ENCODE measurements around the gene MIER2.

Gene MIER2

DNA sequence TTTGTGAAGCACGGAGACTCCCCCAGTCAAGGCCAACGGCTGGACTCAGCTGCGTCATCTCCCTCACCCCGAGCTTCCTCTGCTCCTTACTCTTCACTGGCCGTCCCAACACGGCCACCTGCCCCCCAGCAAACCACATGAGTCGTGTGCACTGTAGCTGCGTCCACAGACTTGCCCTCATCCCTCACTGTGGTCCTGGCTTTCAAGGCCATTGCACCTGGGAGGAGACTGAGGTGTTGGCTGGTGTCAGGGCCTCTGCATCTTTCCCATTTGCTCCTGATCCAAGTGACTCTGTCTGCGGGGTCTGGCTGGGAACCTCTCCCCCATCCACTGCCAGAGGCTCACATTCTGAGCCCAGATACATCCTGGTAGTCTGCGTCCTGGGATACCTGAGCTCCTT, 64.9 kb downstream of the MIER2 start:
- DNase-seq (ENCODE audit: low read depth): no peak
- H3K4me3 ChIP-seq (ENCODE audit: low read length): no peak overlapping the region
- TF ChIP-seq, protein P1, sequence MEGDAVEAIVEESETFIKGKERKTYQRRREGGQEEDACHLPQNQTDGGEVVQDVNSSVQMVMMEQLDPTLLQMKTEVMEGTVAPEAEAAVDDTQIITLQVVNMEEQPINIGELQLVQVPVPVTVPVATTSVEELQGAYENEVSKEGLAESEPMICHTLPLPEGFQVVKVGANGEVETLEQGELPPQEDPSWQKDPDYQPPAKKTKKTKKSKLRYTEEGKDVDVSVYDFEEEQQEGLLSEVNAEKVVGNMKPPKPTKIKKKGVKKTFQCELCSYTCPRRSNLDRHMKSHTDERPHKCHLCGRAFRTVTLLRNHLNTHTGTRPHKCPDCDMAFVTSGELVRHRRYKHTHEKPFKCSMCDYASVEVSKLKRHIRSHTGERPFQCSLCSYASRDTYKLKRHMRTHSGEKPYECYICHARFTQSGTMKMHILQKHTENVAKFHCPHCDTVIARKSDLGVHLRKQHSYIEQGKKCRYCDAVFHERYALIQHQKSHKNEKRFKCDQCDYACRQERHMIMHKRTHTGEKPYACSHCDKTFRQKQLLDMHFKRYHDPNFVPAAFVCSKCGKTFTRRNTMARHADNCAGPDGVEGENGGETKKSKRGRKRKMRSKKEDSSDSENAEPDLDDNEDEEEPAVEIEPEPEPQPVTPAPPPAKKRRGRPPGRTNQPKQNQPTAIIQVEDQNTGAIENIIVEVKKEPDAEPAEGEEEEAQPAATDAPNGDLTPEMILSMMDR (conservative IDR thresholded peaks at IDR 0.05; ENCODE audit: low read length): no peak

DNA sequence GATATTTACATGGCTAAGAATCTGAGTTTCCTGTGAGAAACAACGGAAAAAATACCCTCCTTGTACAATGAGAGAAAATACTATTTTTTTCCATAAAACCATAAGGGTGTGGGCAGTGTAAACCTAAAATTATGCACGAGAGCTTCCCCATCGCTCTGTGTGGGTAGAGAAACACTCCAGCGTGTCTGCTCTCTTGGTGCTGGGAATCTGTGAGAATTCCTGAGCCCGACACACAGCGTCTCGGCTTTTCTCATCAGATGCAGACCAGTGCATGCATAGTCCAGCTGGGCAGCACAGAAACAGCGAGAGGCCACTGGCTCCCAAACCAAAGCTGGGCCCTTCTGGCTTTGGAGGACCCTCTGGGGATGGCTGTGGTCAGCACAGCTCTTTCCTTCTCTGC, 65.4 kb downstream of the MIER2 start:
- DNase-seq (ENCODE audit: low read depth): no peak
- TF ChIP-seq, protein P1 (conservative IDR thresholded peaks at IDR 0.05; ENCODE audit: low read length): no peak
- H3K4me3 ChIP-seq (ENCODE audit: low read length): no peak overlapping the region

DNA sequence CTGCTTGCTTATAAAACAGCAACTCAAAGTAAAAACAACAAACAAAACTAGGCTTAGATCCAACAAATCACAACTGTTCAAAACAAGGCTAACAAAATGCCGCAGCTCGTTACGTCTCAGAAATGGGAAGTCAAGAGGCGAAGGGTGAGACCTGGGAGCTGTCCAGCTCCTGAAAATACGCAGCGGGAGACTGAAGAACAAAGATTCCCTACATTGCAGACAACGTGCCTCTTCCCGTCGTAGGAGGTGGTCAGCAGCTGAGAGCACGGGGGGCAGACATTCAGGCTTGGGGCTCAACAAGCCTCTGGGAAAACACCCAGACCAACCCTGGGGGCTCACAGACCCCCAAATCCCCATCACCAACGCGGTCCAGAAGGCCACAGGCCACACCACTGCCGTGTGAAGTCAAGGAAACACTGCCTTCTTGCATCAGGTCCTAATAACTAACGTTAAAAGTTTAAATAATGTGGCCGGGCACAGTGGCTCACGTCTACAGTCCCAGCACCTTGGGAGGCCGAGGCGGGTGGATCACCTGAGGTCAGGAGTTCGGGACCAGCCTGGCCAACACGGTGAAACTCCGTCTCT, 66.9 kb downstream of the MIER2 start:
- H3K4me3 ChIP-seq (ENCODE audit: low read length): no peak overlapping the region
- TF ChIP-seq, protein P1 (conservative IDR thresholded peaks at IDR 0.05; ENCODE audit: low read length): no peak
- DNase-seq (ENCODE audit: low read depth): no peak

DNA sequence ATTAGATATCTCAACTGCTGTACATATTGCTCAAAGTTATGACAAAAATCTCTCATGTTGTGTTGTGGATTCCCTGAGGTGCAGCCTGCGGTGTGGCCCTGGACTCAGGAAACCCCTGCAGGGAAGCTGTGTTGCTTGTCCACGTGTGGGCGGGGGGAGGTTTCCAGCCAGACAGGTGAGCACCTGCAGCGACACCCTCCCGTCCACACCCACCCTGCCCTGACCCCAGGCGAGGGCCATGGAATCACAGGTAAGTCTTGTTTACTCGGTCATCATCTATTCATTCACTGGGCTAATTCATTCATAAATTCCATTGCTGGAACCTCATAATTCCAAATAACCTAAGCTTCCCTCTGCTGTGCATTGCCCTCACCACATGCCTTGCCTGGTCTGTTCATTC, 67.5 kb downstream of the MIER2 start:
- TF ChIP-seq, protein P1 (conservative IDR thresholded peaks at IDR 0.05; ENCODE audit: low read length): no peak
- no peak overlapping the region for H3K4me3 ChIP-seq (ENCODE audit: low read length)
- DNase-seq (ENCODE audit: low read depth): no peak

DNA sequence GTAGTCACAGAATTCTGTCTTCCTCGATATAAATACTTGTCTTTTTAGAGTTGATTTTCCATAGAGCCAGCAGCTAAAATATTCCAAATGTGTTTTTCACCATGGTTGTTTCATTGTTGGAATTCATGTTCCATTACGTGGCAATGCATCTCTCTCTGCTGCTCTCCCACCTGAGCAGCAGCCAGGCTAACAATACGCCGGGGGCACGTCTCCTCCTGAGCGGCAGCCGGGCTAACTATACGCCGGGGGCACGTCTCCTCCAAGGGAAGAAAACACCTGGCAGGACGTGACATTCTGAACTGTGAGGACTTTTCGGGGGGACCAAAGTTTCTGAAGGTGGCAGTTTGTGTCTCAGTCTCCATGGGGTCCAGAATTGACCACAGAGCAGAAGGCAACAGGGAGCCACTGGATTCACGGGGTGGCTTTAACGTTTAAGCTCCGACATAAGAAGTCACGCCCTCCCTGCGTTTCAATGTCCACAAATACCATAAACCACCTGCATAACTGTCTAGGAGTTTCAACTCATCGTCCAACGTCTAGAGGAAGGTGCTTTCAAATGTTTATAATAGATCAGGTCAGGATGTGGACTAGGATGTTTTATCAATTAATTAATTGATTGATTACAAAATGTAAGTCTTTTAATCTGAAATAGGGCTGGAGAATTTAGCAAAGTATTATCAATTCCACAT, 68.5 kb downstream of the MIER2 start:
- TF ChIP-seq, protein P1 (conservative IDR thresholded peaks at IDR 0.05; ENCODE audit: low read length): no peak
- no peak overlapping the region for H3K4me3 ChIP-seq (ENCODE audit: low read length)
- no peak for DNase-seq (ENCODE audit: low read depth)

DNA sequence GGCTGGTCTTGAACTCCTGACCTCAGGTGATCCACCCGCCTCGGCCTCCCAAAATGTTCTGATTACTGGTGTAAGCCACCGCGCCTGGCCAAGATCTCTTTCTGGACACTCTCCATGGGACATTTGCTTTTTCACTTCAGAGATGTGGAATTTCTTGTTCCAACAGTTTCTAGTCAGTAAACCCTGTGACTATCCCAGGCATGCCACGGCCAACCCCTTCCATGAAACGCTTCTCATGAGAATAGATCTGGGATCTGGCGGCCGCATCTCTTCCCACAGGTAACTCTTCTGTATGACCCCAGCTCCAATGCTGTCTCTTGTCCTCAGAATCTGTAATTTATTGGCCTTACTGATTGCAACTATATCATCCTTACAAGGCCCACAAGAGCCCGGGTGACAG, 69.6 kb downstream of the MIER2 start:
- H3K4me3 ChIP-seq (ENCODE audit: low read length): no peak overlapping the region
- no peak for DNase-seq (ENCODE audit: low read depth)
- TF ChIP-seq, protein P1 (conservative IDR thresholded peaks at IDR 0.05; ENCODE audit: low read length): no peak

DNA sequence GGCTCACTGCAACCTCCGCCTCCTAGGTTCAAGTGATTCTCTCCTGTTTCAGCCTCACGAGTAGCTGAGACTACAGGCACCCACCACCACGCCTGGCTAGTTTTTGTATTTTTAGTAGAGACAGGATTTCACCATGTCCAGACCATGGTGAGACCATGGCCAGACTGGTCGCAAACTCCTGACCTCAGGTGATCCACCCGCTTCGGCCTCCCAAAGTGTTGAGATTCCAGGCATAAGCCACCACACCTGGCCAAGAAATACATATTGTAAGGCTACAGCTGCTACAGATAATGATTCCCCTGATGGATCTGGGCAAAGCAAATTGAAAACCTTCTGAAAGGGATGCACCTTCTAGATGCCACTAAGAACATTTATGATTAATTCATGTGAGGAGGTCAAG, 71.2 kb downstream of the MIER2 start:
- no peak overlapping the region for H3K4me3 ChIP-seq (ENCODE audit: low read length)
- TF ChIP-seq, protein P1 (conservative IDR thresholded peaks at IDR 0.05; ENCODE audit: low read length): no peak
- no peak for DNase-seq (ENCODE audit: low read depth)

All from AG10803 (cell line).